Stimulated activated CD4-positive, alpha-beta T cell treated with anti-CD3 and anti-CD28 coated beads, Interleukin-1b, Interleukin-23, amount 100 ng/mL, for 4 hours (primary cell): Measurements from ENCODE around the gene ADPGK.
"Not testable (repeated sequence)": the region's sequence is repeated elsewhere in the genome, so short reads cannot be mapped to it uniquely, and the experiment has no call there.

Experiments
- DNase-seq, 2 donors: peaks; one replicate each; pipeline ENCODE4 v3.0.0-alpha.2; 2020; ENCODE audit warnings: low read depth in 2 of 2

The ADPGK gene

DNA sequence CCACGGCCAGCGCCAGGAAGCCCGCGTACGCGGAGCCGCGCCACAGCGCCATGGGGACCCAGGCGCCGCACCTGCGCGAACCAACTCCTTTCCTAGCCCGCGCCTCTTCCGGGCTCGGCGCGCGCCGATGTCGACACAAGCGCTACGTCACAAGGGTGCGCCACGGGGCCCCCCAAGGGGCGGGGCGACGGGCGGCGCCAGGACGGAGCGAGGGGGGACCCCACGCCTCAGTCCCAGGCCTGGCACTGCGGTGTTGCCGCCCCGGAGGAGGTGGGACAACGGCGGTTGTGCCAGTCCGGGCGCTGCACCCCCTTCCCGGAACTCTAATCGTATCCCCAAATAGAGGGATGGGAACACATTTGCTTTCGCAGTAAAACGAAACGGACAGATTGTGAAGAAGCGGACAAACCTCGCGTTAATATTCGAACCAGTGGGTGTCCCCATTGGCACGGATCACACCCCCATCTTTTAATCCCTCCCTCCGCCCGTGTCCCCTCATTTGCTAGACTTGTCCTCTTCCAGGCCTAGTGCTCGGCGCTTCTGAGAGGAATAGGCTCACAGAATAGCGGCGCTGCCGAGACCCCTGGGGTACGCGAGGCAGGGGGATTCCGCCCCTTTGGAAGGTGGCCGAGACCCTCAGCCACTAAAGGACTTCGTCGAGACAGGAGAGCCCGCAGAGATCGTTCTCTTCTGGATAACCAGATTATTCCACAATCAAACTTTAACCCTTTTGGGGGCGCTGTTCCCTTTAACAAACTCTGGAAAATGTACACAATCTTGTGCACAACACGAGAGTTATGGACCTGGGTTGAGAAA is at the start of gene ADPGK:
TSS of gene ADPGK (minus strand) at position 119 of the 816 bp plus-strand sequence. CDS start at position 52, 67 bp downstream.
- peak; percentile 90 to 91 for DNase-seq

- no peak for DNase-seq
Measured at GRCh38 chr15:72827226-72827625, 43.7 kb upstream of the ADPGK start.

GRCh38 chr15:72826611-72827010 is 43.1 kb upstream of the ADPGK start:
- DNase-seq, result no peak

GRCh38 chr15:72825829-72826228 is 42.3 kb upstream of the ADPGK start:
- DNase-seq, result no peak

- DNase-seq, result no peak
Measured at GRCh38 chr15:72824781-72825180, 41.2 kb upstream of the ADPGK start.

GRCh38 chr15:72824112-72824511 is 40.6 kb upstream of the ADPGK start:
- DNase-seq, result no peak

- no peak for DNase-seq
Measured at GRCh38 chr15:72820278-72820677, 36.7 kb upstream of the ADPGK start.

- DNase-seq, result no peak
Measured at GRCh38 chr15:72818632-72819031, 35.1 kb upstream of the ADPGK start.

GRCh38 chr15:72813345-72814004 is 29.9 kb upstream of the ADPGK start:
- DNase-seq, result no peak

DNA sequence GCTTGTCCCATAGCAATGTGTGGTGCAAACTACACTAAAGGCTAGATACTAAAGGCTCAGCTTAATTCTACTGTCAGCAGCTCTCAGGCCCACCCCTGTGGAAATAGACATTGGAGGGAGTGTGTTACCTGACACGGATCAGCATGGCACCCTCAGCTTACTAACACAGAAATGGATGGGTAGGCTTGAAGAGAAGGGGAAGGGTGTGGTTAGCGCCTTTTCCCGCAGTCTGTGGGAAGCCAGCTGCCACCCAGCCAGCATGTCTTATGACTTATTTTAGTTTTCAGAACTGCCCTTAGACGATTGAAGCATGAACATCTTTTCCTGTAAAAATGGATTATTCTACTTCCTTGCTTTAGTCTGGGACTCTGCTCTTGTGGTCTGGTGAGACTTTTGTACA is 25.8 kb upstream of the ADPGK start:
- DNase-seq, result no peak

- DNase-seq, result not testable (repeated sequence)
Measured at GRCh38 chr15:72807346-72807745, 23.8 kb upstream of the ADPGK start.

DNA sequence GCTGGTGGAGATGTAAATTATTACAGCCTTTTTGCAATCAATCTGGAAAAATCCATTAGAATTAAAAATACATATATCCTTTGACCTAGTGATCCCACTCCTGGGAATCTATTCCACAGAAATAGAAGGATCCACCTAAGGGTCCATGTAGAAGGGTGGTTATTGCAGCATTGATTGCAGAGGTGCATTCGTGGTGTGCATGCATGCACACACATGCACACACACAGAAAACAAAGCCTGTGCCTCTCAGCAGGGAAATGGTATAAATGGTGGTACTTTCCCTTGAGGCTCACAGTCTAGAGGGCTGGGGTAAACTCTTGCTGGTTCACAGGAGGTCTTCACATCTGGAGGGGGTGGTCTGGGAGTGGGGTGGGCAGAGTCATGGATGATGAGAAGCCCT is 19.4 kb upstream of the ADPGK start:
- DNase-seq, result no peak

- no peak for DNase-seq
Measured at GRCh38 chr15:72801590-72802325, 18.2 kb upstream of the ADPGK start.

GRCh38 chr15:72800833-72801481 is 17.4 kb upstream of the ADPGK start:
- DNase-seq, result no peak

- DNase-seq, result no peak
Measured at GRCh38 chr15:72797834-72798233, 14.3 kb upstream of the ADPGK start.

DNA sequence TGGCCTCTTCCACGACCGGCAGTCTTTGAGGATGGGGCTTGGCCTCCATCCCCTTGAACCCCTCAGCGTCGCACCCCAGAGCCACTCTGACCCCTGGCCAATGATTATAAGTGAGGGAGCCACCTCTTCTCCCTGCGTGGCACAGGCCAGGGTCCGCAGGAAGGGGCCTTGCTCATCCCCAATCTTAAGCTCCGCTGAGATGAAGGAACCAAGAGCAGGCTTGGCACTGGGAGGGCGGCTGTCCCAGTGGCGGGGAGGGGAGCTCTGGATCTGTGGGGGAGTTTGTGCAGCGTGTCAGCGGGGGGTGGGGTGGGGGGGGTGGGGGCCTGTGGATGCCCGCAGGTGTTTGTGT is 13.8 kb upstream of the ADPGK start:
- no peak for DNase-seq

- DNase-seq, result peak; percentile 26 to 32
Measured at GRCh38 chr15:72796515-72797337, 13.2 kb upstream of the ADPGK start.

DNA sequence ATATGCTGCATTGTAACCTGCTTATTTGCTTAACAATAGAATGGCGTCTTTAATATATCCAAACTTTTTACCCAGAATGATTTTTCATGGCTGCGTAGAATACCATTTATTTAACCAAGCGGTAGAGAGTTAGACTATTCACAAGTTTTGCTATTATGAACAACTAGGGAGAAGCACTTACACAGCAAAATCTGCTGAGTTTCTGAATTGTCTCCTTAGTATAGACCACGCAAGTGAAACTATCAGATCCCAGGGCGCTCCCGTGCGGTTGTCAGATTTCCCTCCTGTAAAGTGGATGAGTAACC is 12.6 kb upstream of the ADPGK start:
- no peak for DNase-seq

GRCh38 chr15:72793766-72794660 is 10.5 kb upstream of the ADPGK start:
- DNase-seq, result no peak

- DNase-seq, result no peak
Measured at GRCh38 chr15:72792431-72792830, 8.9 kb upstream of the ADPGK start.
